OCI-LY7 (cell line): ENCODE data around the gene AKT1. TPM values are rescaled to one million over a fixed set of nuclear protein-coding genes. Genes with fewer than 3 reads are reported as not detected.

Experiments used
- BruUV-seq: library from RNA; stranded (reverse); fragments of 400-500 nt; replicated peaks from 2 replicates; lab custom pipeline; 2021; lab: Mats Ljungman, UMichigan
- CTCF ChIA-PET: fragments of 300-600 bp; sonication (Branson Sonifier 250); formaldehyde crosslinking; loops from one replicate; lab custom pipeline; 2022; ENCODE audit warnings: antibody characterized with exemption; ENCODE audit not compliant: unreplicated experiment; lab: Charles Lee
- POLR2A ChIA-PET: fragments of 300-600 bp; sonication (Branson Sonifier 250); formaldehyde crosslinking; loops from one replicate; lab custom pipeline; 2022; ENCODE audit warnings: antibody characterized with exemption; lab: Charles Lee
- DNase-seq: peaks from one replicate; pipeline ENCODE4 v3.0.0-alpha.2; 2015; ENCODE audit warnings: low spot score
- H2AFZ ChIP-seq: fragments of 200-600 bp; sonication (generic), shearing (Covaris generic); 2 replicates; pipeline ENCODE4 v1.6.1; 2014; ENCODE audit warnings: mild to moderate bottlenecking, antibody characterized with exemption, low read length, moderate library complexity
- H3K27ac ChIP-seq: fragments of 200-600 bp; sonication (generic); 2 replicates; pipeline ENCODE4 v1.5.1; 2014; ENCODE audit warnings: mixed run types, low read depth, mild to moderate bottlenecking, moderate library complexity, low read length, inconsistent platforms; ENCODE audit not compliant: poor library complexity, severe bottlenecking
- H3K36me3 ChIP-seq: fragments of 200-600 bp; sonication (generic); 2 replicates; pipeline ENCODE4 v1.6.1; 2014; ENCODE audit warnings: mild to moderate bottlenecking, antibody characterized with exemption, low read length, moderate library complexity, mixed read lengths; ENCODE audit not compliant: insufficient read depth
- H3K4me1 ChIP-seq: fragments of 200-600 bp; sonication (generic); 2 replicates; pipeline ENCODE4 v1.5.1; 2014; ENCODE audit warnings: mild to moderate bottlenecking, low read length; ENCODE audit not compliant: insufficient read depth, poor library complexity, severe bottlenecking
- H3K4me2 ChIP-seq: fragments of 200-600 bp; sonication (generic); 2 replicates; pipeline ENCODE4 v1.6.1; 2014; ENCODE audit warnings: mild to moderate bottlenecking, low read length
- H3K4me3 ChIP-seq: fragments of 200-600 bp; sonication (generic); 2 replicates; pipeline ENCODE4 v1.5.1; 2014; ENCODE audit warnings: mild to moderate bottlenecking, low read depth, low read length; ENCODE audit not compliant: poor library complexity, severe bottlenecking
- H3K79me2 ChIP-seq: fragments of 200-600 bp; sonication (generic); 2 replicates; pipeline ENCODE4 v1.6.1; 2016; ENCODE audit warnings: low read depth, mild to moderate bottlenecking, low read length, moderate library complexity, mixed read lengths; ENCODE audit not compliant: insufficient read depth
- H3K9me2 ChIP-seq: fragments of 200-600 bp; sonication (generic); 2 replicates; pipeline ENCODE4 v1.6.1; 2016; ENCODE audit warnings: mild to moderate bottlenecking, low read length, mixed read lengths; ENCODE audit not compliant: insufficient read depth
- H3K9me3 ChIP-seq: fragments of 200-600 bp; sonication (generic); 2 replicates; pipeline ENCODE4 v1.6.1; 2014; ENCODE audit warnings: mild to moderate bottlenecking, mixed run types, low read length, mixed read lengths
- H4K20me1 ChIP-seq: fragments of 200-600 bp; sonication (generic); 2 replicates; pipeline ENCODE4 v1.6.1; 2014; ENCODE audit warnings: mild to moderate bottlenecking, antibody characterized with exemption, low read length, moderate library complexity, mixed read lengths; ENCODE audit not compliant: insufficient read depth
- EZH2phosphoT487 ChIP-seq: fragments of 200-600 bp; sonication (generic); IDR thresholded peaks from 2 replicates; pipeline ENCODE4 v1.6.1; 2018; ENCODE audit warnings: low read depth, borderline replicate concordance, mild to moderate bottlenecking, mixed run types, antibody characterized with exemption, low read length, moderate library complexity, mixed read lengths
- intact Hi-C: fragments of 100-400 bp; cut with micrococcal nuclease; formaldehyde crosslinking; loops from one replicate; pipeline ENCODE4 v1.10.0; 2022; ENCODE audit not compliant: unreplicated experiment
- total RNA-seq, 2 experiments: library from RNA; depleted of rRNA in 1 of 2; stranded (reverse); fragments of >200 nt in 1 of 2; shearing (Covaris generic) in 1 of 2; gene quantifications; 2 replicates each; pipeline ENCODE4 v1.2.3, GENCODE V29; 2014 to 2022
- TF ChIP-seq, protein P1 (sequence below): fragments of 200-600 bp; sonication (generic); conservative IDR thresholded peaks from 2 replicates; pipeline ENCODE4 v1.5.1; 2014; ENCODE audit warnings: mild to moderate bottlenecking, antibody characterized with exemption, low read length, moderate library complexity, mixed read lengths

AKT1 gene
- total RNA-seq, 2 experiments from 2014 or later, result 75.4 to 108 TPM

DNA sequence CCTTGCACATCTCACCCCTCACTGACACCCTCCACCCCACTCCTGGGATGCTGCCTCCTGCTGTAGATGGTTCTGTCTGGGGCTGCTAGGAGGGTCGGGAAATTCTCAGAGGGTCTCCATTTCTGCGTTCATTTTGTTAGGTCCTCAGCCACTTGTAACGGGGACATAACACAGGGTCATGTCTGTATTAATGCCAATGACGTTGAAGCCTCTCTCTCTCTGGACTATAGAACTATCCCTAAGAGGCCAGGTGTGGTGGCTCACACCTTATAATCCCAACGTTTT is 28.0 kb downstream of the AKT1 start:
- Histone ChIP-seq H3K9me3 (no peaks in the 10 kb centered on the region), H2AFZ (no peak overlapping the region), H3K4me2 (no peak overlapping the region), H3K27ac (no peak overlapping the region), H4K20me1 (no peaks in the 10 kb centered on the region), H3K9me2 (no peaks in the 10 kb centered on the region), H3K36me3 (peaks cover 50% of the 10 kb centered on the region), H3K4me3 (no peak overlapping the region), H3K79me2 (no peaks in the 10 kb centered on the region), H3K4me1 (peaks cover 4% of the 10 kb centered on the region)
- intact Hi-C loops, result no loop called here
- ChIA-PET CTCF (no interaction called here), POLR2A (interaction anchor here (0.8 kb wide), 1 partner anchor 15 kb away, joined by 4 read pairs; the partner anchor contains the start of gene SIVA1)
- no TSS peak for BruUV-seq
- no peak for TF ChIP-seq EZH2phosphoT487
- TF ChIP-seq, protein P1, sequence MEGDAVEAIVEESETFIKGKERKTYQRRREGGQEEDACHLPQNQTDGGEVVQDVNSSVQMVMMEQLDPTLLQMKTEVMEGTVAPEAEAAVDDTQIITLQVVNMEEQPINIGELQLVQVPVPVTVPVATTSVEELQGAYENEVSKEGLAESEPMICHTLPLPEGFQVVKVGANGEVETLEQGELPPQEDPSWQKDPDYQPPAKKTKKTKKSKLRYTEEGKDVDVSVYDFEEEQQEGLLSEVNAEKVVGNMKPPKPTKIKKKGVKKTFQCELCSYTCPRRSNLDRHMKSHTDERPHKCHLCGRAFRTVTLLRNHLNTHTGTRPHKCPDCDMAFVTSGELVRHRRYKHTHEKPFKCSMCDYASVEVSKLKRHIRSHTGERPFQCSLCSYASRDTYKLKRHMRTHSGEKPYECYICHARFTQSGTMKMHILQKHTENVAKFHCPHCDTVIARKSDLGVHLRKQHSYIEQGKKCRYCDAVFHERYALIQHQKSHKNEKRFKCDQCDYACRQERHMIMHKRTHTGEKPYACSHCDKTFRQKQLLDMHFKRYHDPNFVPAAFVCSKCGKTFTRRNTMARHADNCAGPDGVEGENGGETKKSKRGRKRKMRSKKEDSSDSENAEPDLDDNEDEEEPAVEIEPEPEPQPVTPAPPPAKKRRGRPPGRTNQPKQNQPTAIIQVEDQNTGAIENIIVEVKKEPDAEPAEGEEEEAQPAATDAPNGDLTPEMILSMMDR, result no peak
- DNase-seq, result no peak

DNA sequence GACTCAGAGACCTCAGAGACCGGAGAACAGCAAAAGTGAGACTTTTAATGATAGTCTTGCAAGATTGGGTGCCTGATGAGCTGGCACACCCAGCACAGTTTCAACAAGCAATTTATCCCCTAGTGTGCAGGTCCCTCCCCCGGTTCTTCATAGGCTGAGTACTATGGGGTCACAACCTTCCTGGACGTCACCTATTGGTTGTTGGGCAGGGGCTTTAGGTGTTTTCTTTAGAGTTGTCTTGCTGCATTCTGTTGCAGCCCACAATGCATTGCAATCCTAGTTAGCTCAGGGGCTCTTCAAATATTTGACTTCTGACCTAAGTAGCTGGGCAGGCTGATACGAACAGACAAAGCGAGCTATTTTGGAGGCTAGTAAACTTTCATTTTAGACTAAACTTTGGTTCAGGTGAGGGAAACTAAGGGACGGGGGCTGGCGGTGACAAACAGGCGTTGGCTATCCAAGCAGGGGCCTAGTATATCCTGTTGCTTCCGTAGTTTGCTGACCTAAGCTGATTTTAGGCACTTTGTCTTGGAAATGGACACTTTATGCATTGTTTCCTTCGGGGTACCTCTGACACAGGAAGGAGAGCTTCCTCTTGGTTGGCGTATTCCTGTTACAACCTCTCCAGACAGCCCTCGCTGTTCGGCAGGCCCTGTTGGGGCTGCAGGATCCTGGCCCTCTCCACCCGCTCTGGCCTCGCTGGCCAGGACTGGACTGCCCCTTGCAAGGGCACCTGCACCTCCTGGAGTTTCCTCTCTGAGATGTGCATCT is 28.5 kb downstream of the AKT1 start:
- H3K27ac ChIP-seq, result no peak overlapping the region
- peaks cover 4% of the 10 kb centered on the region for H3K4me1 ChIP-seq
- no peaks in the 10 kb centered on the region for H4K20me1 ChIP-seq
- H3K36me3 ChIP-seq, result peaks cover 50% of the 10 kb centered on the region
- no peaks in the 10 kb centered on the region for H3K9me2 ChIP-seq
- no peak overlapping the region for H2AFZ ChIP-seq
- ChIA-PET CTCF (no interaction called here), POLR2A (interaction anchor here (0.8 kb wide), 1 partner anchor 14 kb away, joined by 4 read pairs; the partner anchor contains the start of gene SIVA1)
- no TSS peak for BruUV-seq
- H3K4me3 ChIP-seq, result no peak overlapping the region
- intact Hi-C loops, result no loop called here
- H3K4me2 ChIP-seq, result no peak overlapping the region
- no peak for DNase-seq
- H3K9me3 ChIP-seq, result no peaks in the 10 kb centered on the region
- TF ChIP-seq, protein P1, result no peak
- no peak for TF ChIP-seq EZH2phosphoT487
- H3K79me2 ChIP-seq, result no peaks in the 10 kb centered on the region

DNA sequence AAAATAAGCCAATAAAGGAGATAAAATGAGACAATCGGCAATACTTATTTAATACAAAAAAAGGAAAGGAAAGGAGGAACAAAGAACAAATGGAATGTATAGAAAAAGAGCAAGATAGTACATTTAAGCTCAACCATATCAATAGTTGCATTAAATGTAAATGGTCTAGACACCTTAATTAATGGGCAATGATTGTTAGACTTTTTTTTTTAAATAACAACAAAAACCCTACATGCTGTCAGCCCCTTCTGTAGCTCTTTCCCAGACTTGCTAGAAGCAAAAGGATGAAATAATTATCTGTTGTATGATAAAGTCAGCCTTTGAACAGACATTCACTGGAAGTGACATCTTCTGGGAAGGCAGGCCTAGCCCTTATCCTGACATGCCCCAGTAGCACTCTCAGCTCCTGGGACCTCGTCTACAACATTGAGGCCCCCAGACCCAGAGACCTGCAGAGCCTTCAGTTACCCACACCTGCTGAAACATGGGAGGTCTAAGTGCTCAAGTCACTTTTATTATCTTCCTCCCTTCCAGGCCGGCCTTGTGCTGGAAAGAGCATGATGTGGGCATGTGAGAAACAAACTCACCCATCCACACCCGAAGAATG is 29.2 kb downstream of the AKT1 start:
- Histone ChIP-seq H3K9me3 (no peaks in the 10 kb centered on the region), H3K9me2 (no peaks in the 10 kb centered on the region), H3K27ac (no peak overlapping the region), H3K79me2 (no peaks in the 10 kb centered on the region), H3K4me2 (no peak overlapping the region), H3K4me1 (peaks cover 4% of the 10 kb centered on the region), H3K36me3 (peaks cover 50% of the 10 kb centered on the region), H3K4me3 (no peak overlapping the region), H2AFZ (no peak overlapping the region), H4K20me1 (no peaks in the 10 kb centered on the region)
- ChIA-PET POLR2A (interaction anchor here (0.8 kb wide), 1 partner anchor 14 kb away, joined by 3 read pairs; no protein-coding TSS in a partner anchor), CTCF (no interaction called here)
- TF ChIP-seq, protein P1, result no peak
- no peak for TF ChIP-seq EZH2phosphoT487
- intact Hi-C loops, result no loop called here
- no peak for DNase-seq
- no TSS peak for BruUV-seq
